AG09309 (cell line): ENCODE results near the gene EMC9.

Source experiments
- DNase-seq: peaks from one replicate; pipeline ENCODE4 v3.0.0-alpha.2; 2010; ENCODE audit warnings: low read depth
- H3K4me3 ChIP-seq: 2 replicates; pipeline ENCODE4 v1.5.1; 2011; ENCODE audit warnings: mild to moderate bottlenecking, low read depth, low read length, moderate library complexity; ENCODE audit not compliant: control insufficient read depth
- CTCF ChIP-seq: IDR thresholded peaks from 2 replicates; pipeline ENCODE4 v1.5.1; 2011; ENCODE audit warnings: mild to moderate bottlenecking, low read depth, low read length, inconsistent platforms; ENCODE audit not compliant: insufficient read depth, control insufficient read depth; ENCODE audit errors: missing control alignments

EMC9 gene

DNA sequence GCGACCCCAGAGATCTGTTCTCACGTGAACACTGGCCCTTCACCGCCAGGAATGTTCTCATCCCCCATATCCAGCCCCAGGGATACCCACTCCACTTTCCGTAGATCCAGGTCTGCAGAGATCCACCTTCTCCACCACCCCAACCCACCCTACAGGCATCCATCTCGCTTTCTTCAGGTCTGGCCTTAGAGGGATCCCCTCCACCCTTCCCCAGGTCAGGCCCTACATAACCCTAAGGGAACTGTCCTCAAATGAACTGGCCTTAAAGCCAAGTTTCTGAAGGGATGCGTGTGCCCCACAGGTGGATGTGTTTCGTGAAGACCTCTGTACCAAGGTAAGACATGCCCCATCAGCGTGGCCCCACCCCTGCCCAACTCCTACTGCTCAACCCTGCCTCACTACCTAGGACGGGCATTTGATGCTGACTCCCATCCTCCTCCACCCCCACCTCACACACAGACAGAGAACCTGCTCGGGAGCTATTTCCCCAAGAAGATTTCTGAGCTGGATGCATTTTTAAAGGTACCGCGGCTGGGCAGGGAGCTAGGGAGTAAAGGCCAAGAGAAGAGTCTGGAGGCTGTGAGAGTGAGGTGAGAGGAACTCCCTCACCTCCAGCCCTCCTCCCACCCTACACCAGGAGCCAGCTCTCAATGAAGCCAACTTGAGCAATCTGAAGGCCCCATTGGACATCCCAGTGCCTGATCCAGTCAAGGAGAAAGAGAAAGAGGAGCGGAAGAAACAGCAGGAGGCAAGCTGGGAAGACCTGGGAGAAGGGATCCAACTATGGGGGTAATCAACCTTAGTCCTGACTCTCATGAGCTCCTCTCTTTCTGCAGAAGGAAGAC lies 4.5 kb downstream of the EMC9 start:
- DNase-seq, result no peak
- peak overlapping the region; percentile 61 for H3K4me3 ChIP-seq
- no peak for TF ChIP-seq CTCF

DNA sequence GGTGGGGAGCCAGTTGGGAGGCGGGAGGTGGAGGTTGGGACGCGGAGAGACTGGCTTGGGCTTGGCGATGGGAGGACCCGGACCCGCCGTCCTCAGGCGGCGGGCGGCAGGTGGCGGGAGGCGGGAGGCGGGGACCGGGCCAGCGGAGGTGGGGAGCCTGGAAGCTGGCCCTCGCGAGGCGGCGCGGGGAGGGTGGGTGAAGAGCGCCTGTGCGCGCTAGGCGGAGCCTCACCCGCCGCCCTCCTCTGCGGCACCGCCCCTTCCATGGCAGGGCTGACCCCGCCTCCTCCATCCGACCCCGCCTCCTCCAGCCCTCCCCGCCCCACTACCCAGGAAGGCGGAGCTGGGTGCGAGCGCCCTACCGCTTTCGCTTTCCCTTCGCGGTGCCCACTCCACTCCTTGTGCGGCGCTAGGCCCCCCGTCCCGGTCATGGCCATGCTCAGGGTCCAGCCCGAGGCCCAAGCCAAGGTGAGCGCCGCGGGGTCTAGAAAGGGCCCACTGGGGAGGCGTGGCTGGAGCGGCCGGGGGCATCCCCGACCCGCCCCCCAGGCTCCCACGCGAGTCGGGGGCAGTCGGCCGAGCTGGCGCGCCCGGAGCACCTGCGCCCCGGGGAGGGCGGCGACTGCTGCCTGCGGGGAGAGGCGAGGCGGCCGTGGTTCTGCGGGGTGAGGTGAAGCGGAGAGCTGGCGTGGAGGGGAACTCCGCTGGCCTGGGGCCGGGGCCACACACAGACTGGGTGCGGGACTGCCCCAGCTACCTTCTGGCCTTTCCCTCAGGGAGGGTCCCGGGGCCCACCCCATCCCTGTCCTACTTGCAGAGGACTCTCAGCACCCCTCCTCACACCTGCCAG lies 5.3 kb downstream of the EMC9 start, which contains the start of gene PSME1:
TSS of gene PSME1 (plus strand) at position 361 of the 850 bp plus-strand sequence. CDS start at position 430, 69 bp downstream.
- H3K4me3 ChIP-seq, result peak within 1 kb of the TSS; percentile 61
- no peak for TF ChIP-seq CTCF

GRCh38 chr14:24135584-24135833 lies 5.9 kb downstream of the EMC9 start:
- TF ChIP-seq CTCF, result no peak
- H3K4me3 ChIP-seq, result peak overlapping the region; percentile 61
- DNase-seq, result no peak

More for the DNA sequence above, 5.3 kb downstream of the EMC9 start, which contains the start of gene PSME1:
- DNase-seq, result peak; percentile 27

DNA sequence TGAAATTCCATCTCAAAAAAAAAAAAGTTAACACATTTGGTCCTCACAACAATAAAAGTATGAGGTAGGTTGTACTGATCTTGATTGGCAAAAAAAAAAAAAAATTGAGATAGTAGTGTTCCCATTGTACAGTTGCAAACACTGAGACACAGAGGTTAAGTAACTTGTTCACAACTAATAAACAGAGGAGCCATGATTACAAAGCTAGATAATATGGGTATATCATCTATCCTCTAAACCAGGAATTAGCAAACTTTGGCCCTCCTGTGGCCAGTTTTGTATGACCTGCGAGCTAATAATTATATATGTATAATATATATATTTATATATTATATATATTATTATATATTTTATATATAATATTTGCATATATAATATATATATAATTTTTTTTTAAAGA lies 7.7 kb downstream of the EMC9 start:
- DNase-seq, result no peak
- no peak for TF ChIP-seq CTCF
- H3K4me3 ChIP-seq, result no peak overlapping the region

GRCh38 chr14:24132976-24133375 lies 8.4 kb downstream of the EMC9 start:
- no peak for TF ChIP-seq CTCF
- DNase-seq, result no peak
- no peak overlapping the region for H3K4me3 ChIP-seq

GRCh38 chr14:24132061-24132685 lies 9.2 kb downstream of the EMC9 start:
- TF ChIP-seq CTCF, result no peak
- H3K4me3 ChIP-seq, result no peak overlapping the region
- no peak for DNase-seq
